Common myeloid progenitor, CD34-positive (primary cell): ENCODE data around the gene MYORG.

Experiments
- CTCF ChIA-PET: fragments of 350-600 bp; sonication (Branson Sonifier 250); formaldehyde crosslinking; loops from one replicate; lab custom pipeline; 2021; ENCODE audit warnings: antibody characterized with exemption; lab: Charles Lee
- POLR2A ChIA-PET: fragments of 350-600 bp; sonication (Branson Sonifier 250); formaldehyde crosslinking; loops from one replicate; lab custom pipeline; 2021; ENCODE audit warnings: antibody characterized with exemption; lab: Charles Lee
- DNase-seq, 3 donors: peaks; one replicate each; pipeline versions ENCODE4 v3.0.0 to v3.0.0-alpha.2; 2013
- H3K27ac ChIP-seq, 2 experiments: 1 replicate in 1 of 2; 2 replicates in 1 of 2; pipeline ENCODE4 v1.7.0; 2013; ENCODE audit warnings: inconsistent platforms in 2 of 2, low read length in 2 of 2, mild to moderate bottlenecking in 2 of 2, low read depth in 1 of 2, moderate library complexity in 1 of 2; ENCODE audit not compliant: severe bottlenecking in 2 of 2, insufficient read depth in 1 of 2, poor library complexity in 1 of 2
- H3K27me3 ChIP-seq, 5 experiments: replicated peaks in 2 of 5; 1 replicate in 3 of 5; 2 replicates in 2 of 5; pipeline versions ENCODE4 v1.6.1 to v1.7.0; 2013; ENCODE audit warnings: low read length in 4 of 5, mild to moderate bottlenecking in 2 of 5, moderate library complexity in 2 of 5, inconsistent platforms in 1 of 5; ENCODE audit not compliant: insufficient read depth in 5 of 5, control insufficient read depth in 4 of 5
- H3K36me3 ChIP-seq, 4 experiments: 1 replicate in 2 of 4; 2 replicates in 2 of 4; pipeline versions ENCODE4 v1.6.1 to v1.7.0; 2013; ENCODE audit warnings: low read length in 3 of 4, control low read depth in 1 of 4, mild to moderate bottlenecking in 1 of 4; ENCODE audit not compliant: control insufficient read depth in 4 of 4, insufficient read depth in 4 of 4
- H3K4me1 ChIP-seq, 4 experiments: 1 replicate in 3 of 4; 2 replicates in 1 of 4; pipeline versions ENCODE4 v1.6.1 to v1.7.1; 2013; ENCODE audit warnings: low read length in 3 of 4, mild to moderate bottlenecking in 3 of 4, control low read depth in 1 of 4, inconsistent platforms in 1 of 4, moderate library complexity in 1 of 4; ENCODE audit not compliant: control insufficient read depth in 4 of 4, insufficient read depth in 4 of 4; ENCODE audit errors: control extremely low read depth in 1 of 4
- H3K4me3 ChIP-seq, 7 experiments: 1 replicate in 4 of 7; 2 replicates in 3 of 7; pipeline versions ENCODE4 v1.5.1 to v1.7.0; 2013; ENCODE audit warnings: mild to moderate bottlenecking in 7 of 7, low read length in 6 of 7, moderate library complexity in 6 of 7, inconsistent platforms in 2 of 7, low read depth in 2 of 7, control low read depth in 1 of 7; ENCODE audit not compliant: insufficient read depth in 4 of 7, control insufficient read depth in 1 of 7; ENCODE audit errors: extremely low read depth in 1 of 7
- H3K9me3 ChIP-seq, 5 experiments: 1 replicate in 4 of 5; 2 replicates in 1 of 5; pipeline versions ENCODE4 v1.6.1 to v1.7.1; 2013; ENCODE audit warnings: low read length in 4 of 5, mild to moderate bottlenecking in 2 of 5, inconsistent platforms in 1 of 5, low read depth in 1 of 5, moderate library complexity in 1 of 5; ENCODE audit not compliant: control insufficient read depth in 4 of 5, insufficient read depth in 2 of 5; ENCODE audit errors: control extremely low read depth in 1 of 5
- WGBS: methylation state at CpG from one replicate; pipeline ENCODE4 v1.1.5; 2013; ENCODE audit not compliant: insufficient coverage; 5-methylcytosine and 5-hydroxymethylcytosine counted together

Gene MYORG

DNA sequence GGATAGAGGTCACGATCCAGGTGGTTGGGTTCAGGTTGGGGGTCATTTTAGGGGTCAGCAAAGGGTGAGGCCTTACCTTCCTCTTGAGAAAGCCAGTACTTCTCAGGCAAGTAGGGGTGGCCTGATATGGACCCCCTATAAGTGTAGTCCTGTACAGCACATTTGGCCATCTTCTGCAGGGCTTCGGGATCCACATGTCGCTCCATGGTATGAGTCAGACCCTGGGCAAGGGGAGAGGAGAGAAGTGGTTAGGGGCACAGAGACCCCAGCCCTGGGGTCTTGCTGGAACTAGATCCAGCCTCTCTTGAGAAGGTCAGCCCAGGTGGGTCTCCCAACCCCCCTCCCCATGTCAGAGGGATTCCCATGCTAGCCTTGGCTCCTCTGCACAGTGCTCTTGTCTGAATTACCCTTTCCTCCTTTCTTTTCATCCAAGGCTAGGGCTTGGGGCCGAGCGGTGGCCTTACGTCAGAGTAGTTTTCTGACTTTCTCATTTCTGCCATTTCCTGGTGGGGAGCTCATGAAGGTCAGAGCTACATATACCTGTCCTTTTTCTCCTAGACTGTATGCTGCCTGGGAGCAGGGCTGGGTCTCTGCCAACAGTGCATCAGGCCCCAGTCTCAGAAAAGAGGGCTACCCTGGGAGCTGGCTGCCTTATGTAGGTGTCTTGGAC is 9.0 kb upstream of the MYORG start:
- no peaks in the 10 kb centered on the region for H3K36me3 ChIP-seq
- no peaks in the 10 kb centered on the region for H3K9me3 ChIP-seq
- H3K4me1 ChIP-seq, result peaks cover 0 to 9% (median 6%) of the 10 kb centered on the region in 4 experiments
- peaks cover 0 to 11% (median 8%) of the 10 kb centered on the region in 5 experiments for H3K27me3 ChIP-seq
- WGBS, result 97% methylated on average over 5 of the region's 6 CpGs
- DNase-seq, result no peak
- H3K4me3 ChIP-seq, result no peak overlapping the region
- no peak overlapping the region for H3K27ac ChIP-seq
- ChIA-PET CTCF (no interaction called here), POLR2A (no interaction called here)

DNA sequence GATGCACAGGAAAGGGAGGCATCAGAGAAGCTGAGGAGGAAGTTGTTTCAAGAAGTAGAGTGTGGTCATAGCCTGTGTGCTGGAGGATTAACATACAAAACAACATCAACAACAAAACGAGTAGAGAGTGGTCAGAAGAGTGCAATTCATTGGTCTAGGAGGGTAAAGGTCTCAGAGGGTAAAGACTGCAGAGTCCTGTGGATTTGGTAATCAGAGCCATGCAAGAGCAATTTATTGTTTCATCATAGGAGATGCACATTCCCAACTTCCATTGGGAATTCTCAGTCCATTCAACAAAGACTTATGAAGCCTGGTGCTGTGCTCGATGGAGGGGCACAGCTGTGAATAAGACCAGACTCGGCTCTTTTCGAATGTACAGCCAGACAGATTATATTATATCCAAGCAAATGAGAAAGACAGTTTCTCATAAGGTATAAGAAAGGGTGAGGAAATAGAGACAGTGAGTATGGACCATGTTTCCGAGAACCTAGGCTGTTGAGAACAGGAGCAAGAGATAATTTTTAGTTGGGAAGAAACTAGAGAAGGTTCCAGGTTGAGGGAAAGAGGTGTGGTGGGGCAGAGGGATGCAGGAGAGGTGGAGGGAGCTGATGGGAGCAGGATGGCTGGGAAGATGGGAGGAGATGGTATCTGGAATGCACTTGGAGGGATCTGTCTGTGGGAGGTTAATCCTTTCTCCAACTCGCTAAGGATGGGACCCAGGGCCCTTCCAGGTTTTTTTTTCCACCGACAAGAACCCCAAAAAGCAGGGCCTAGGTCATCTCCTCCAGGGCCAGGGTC is 7.9 kb upstream of the MYORG start:
- no peak for DNase-seq
- ChIA-PET POLR2A (no interaction called here), CTCF (no interaction called here)
- H3K36me3 ChIP-seq, result no peaks in the 10 kb centered on the region
- H3K4me1 ChIP-seq, result peaks cover 0 to 19% (median 16%) of the 10 kb centered on the region in 4 experiments
- no peak overlapping the region for H3K27ac ChIP-seq
- no peaks in the 10 kb centered on the region for H3K9me3 ChIP-seq
- peaks cover 0 to 16% (median 8%) of the 10 kb centered on the region in 5 experiments for H3K27me3 ChIP-seq
- 100% methylated on average over 5 of the region's 7 CpGs for WGBS
- H3K4me3 ChIP-seq, result no peak overlapping the region

DNA sequence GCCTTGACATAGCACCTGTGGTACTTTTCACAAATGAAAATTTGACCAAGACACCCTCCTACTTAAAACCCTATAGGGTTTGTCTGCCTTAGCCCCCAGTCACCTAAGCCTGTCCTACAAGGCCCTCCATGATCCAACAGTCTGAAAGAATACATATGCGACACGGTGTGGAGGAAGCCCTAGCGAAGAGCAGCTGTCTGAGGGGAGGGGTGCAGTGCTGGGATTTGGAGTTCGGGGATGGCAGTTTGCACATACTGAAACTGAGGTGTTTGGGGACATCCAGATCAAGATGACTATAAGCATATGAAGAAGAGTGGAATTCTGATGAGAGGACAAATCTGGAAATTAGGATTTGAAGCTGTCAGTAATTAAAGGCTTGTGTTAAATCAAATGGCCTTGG is 7.2 kb upstream of the MYORG start:
- Histone ChIP-seq H3K9me3 (no peaks in the 10 kb centered on the region), H3K4me3 (no peak overlapping the region), H3K27me3 (peaks cover 0 to 16% (median 8%) of the 10 kb centered on the region in 5 experiments), H3K36me3 (no peaks in the 10 kb centered on the region), H3K4me1 (peaks cover 0 to 23% (median 18%) of the 10 kb centered on the region in 4 experiments), H3K27ac (no peak overlapping the region)
- DNase-seq, result no peak
- CTCF ChIA-PET, result no interaction called here
- WGBS, result no CpG with 5 or more reads among the region's 4 CpGs
- POLR2A ChIA-PET, result no interaction called here

DNA sequence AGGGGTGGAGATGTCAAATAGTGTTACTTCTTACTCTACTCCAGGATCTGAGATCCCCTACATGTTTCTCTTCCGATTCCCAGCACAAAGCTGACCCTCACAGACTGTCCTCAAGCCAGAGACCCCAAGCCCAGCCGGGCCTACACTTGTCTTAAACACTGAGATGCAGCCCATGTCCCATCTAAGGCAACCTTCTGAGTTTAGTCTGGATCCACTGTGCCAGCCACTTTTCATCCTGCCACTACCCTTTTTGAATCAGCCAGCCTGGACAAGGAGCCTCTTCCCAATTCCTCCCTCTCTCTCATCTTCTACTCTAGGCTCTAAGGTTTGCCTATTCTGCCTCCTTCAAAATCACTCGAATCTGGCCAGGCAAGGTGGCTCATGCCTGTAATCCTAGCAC is 6.2 kb upstream of the MYORG start:
- POLR2A ChIA-PET, result no interaction called here
- DNase-seq, result no peak
- peaks cover 0 to 23% (median 18%) of the 10 kb centered on the region in 4 experiments for H3K4me1 ChIP-seq
- peaks cover 0 to 16% (median 8%) of the 10 kb centered on the region in 5 experiments for H3K27me3 ChIP-seq
- no peak overlapping the region for H3K27ac ChIP-seq
- CTCF ChIA-PET, result interaction anchor here (0.7 to 1.7 kb wide), 2 partner anchors 16 to 412 kb away, joined by 3 to 4 read pairs; no protein-coding TSS in a partner anchor
- WGBS, result 100% methylated on average over 2 of the region's 3 CpGs
- no peaks in the 10 kb centered on the region for H3K9me3 ChIP-seq
- no peak overlapping the region for H3K4me3 ChIP-seq
- H3K36me3 ChIP-seq, result no peaks in the 10 kb centered on the region

DNA sequence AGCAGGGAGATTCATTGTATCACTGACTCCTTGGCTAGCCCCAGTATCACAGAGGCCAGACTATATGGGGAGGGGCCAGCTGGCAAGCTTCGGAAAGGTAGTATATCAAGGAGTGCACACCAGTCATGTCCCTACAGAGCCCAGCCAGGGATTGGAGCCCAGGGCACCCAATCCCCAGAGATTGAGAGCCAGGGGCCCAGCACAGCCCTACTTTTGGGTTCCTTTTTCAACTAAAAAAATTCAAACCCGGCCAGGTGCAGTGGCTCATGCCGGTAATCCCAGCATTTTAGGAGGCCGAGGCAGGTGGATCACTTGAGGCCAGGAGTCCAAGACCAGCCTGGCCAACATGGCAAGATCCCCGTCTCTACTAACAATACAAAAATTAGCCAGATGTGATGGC is 5.4 kb upstream of the MYORG start:
- 96% methylated on average over 4 of the region's 5 CpGs for WGBS
- Histone ChIP-seq H3K9me3 (no peaks in the 10 kb centered on the region), H3K4me3 (no peak overlapping the region), H3K4me1 (peaks cover 0 to 27% (median 23%) of the 10 kb centered on the region in 4 experiments), H3K27ac (no peak overlapping the region), H3K27me3 (peaks cover 0 to 16% (median 8%) of the 10 kb centered on the region in 5 experiments), H3K36me3 (no peaks in the 10 kb centered on the region)
- ChIA-PET CTCF (interaction anchor here (1.7 to 10.1 kb wide), 3 partner anchors 12 to 49 kb away, joined by 4 to 216 read pairs (median 12); no protein-coding TSS in a partner anchor), POLR2A (no interaction called here)
- DNase-seq, result no peak

DNA sequence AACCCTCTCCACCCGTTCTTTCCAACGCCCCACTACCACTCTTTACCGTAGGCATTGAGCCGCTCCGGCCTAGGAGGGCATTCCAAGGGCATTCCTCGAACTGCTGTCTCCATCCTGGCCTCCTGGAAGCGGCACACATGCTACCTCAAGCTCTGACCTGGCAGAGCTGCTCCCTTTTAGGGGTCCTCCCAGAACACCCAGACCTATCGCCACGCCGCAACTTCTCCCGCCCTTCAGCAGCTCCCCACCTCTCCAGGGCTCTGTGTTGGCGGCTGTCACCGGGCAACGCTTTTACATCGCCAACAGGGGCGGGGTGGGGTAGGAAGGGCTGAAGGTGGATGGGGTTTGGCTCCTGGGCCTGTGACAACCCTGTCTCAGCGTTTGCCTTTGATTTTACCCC is 4.6 kb upstream of the MYORG start:
- Histone ChIP-seq H3K27ac (no peak overlapping the region), H3K9me3 (no peaks in the 10 kb centered on the region), H3K4me1 (peaks cover 0 to 30% (median 26%) of the 10 kb centered on the region in 4 experiments), H3K36me3 (no peaks in the 10 kb centered on the region), H3K27me3 (peaks cover 0 to 16% (median 8%) of the 10 kb centered on the region in 5 experiments), H3K4me3 (peak overlapping the region in 4 of 7 experiments; percentile 49 to 81 (median 76))
- DNase-seq, result peak in 2 of 3 donors; percentile 63 to 70
- 12% methylated on average over 6 of the region's 17 CpGs for WGBS
- POLR2A ChIA-PET, result no interaction called here
- CTCF ChIA-PET, result interaction anchor here (1.7 to 10.1 kb wide), 3 partner anchors 12 to 48 kb away, joined by 4 to 216 read pairs (median 12); no protein-coding TSS in a partner anchor
